Panc1 (cell line): ENCODE data around the gene MXD4. TPM values are rescaled to one million over a fixed set of nuclear protein-coding genes. Genes with fewer than 3 reads are reported as not detected.

Experiments
- ATAC-seq: fragments of 200-7000 bp; cut with Tn5 transposase; 2 replicates; pipeline ENCODE4 v1.9.1; 2020; ENCODE audit warnings: mild to moderate bottlenecking, moderate library complexity
- BruUV-seq: library from RNA; stranded (reverse); fragments of 400-500 nt; replicated peaks from 2 replicates; lab custom pipeline; 2021; lab: Mats Ljungman, UMichigan
- CTCF ChIA-PET: fragments of 300-600 bp; sonication (Branson Sonifier 250); formaldehyde crosslinking; loops from one replicate; lab custom pipeline; 2022; ENCODE audit warnings: antibody characterized with exemption; lab: Charles Lee
- POLR2A ChIA-PET: fragments of 300-600 bp; sonication (Branson Sonifier 250); formaldehyde crosslinking; loops from one replicate; lab custom pipeline; 2022; ENCODE audit warnings: antibody characterized with exemption; lab: Charles Lee
- DNase-seq: peaks from one replicate; pipeline ENCODE4 v3.0.0-alpha.2; 2010; ENCODE audit warnings: low read depth, low spot score
- H3K27ac ChIP-seq: 2 replicates; pipeline ENCODE4 v1.5.1; 2011; ENCODE audit warnings: mild to moderate bottlenecking, low read length, inconsistent platforms
- H3K27me3 ChIP-seq: fragments of 200-500 bp; sonication (Bioruptor generic); 2 replicates; pipeline ENCODE4 v1.6.0; 2014; ENCODE audit warnings: low read length, inconsistent platforms; ENCODE audit not compliant: control insufficient read depth, insufficient read depth
- H3K36me3 ChIP-seq: fragments of 200-500 bp; sonication (Bioruptor generic); 2 replicates; pipeline ENCODE4 v1.5.1; 2014; ENCODE audit warnings: inconsistent platforms, mild to moderate bottlenecking, low read length, moderate library complexity; ENCODE audit not compliant: control insufficient read depth, insufficient read depth
- H3K4me1 ChIP-seq: 2 replicates; pipeline ENCODE4 v1.5.1; 2011; ENCODE audit warnings: inconsistent platforms, mild to moderate bottlenecking, low read length, moderate library complexity; ENCODE audit not compliant: control insufficient read depth, insufficient read depth
- H3K4me3 ChIP-seq, 2 experiments: 2 replicates each; pipeline ENCODE4 v1.5.1; 2011 to 2012; ENCODE audit warnings: low read depth in 2 of 2, low read length in 2 of 2, mild to moderate bottlenecking in 2 of 2, inconsistent platforms in 1 of 2, moderate library complexity in 1 of 2
- H3K9me3 ChIP-seq: fragments of 200-500 bp; sonication (Bioruptor generic); 2 replicates; pipeline ENCODE4 v1.5.1; 2014; ENCODE audit warnings: low read depth, mild to moderate bottlenecking, inconsistent platforms, low read length, moderate library complexity; ENCODE audit not compliant: control insufficient read depth, insufficient read depth
- CTCF ChIP-seq: fragments of 450-650 bp; IDR thresholded peaks from 2 replicates; pipeline ENCODE4 v1.5.1; 2017; ENCODE audit warnings: mild to moderate bottlenecking
- POLR2AphosphoS5 ChIP-seq: IDR thresholded peaks from 2 replicates; pipeline ENCODE4 v1.6.1; 2012; ENCODE audit warnings: mild to moderate bottlenecking, low read depth, low read length, moderate library complexity
- REST ChIP-seq, 2 experiments: IDR thresholded peaks; 2 replicates each; pipeline ENCODE4 v1.6.1; 2011 to 2012; ENCODE audit warnings: low read depth in 2 of 2, control low read depth in 1 of 2, low read length in 1 of 2, mild to moderate bottlenecking in 1 of 2, moderate library complexity in 1 of 2; ENCODE audit not compliant: insufficient read depth in 1 of 2
- SIN3A ChIP-seq: IDR thresholded peaks from 2 replicates; pipeline ENCODE4 v1.6.1; 2012; ENCODE audit warnings: low read depth, mild to moderate bottlenecking, low read length, moderate library complexity, borderline replicate concordance; ENCODE audit not compliant: insufficient read depth
- TCF7L2 ChIP-seq: IDR thresholded peaks from 2 replicates; pipeline ENCODE4 v1.6.1; 2011; ENCODE audit warnings: mild to moderate bottlenecking, low read depth, low read length, inconsistent platforms
- in situ Hi-C: cut with HindIII; loops from 2 replicates; pipeline ENCODE4 v1.10.0; 2016; ENCODE audit warnings: low sequenced_read_pairs, low pct_unique_long_range_greater_than_20kb
- intact Hi-C: fragments of 100-400 bp; cut with micrococcal nuclease; formaldehyde crosslinking; loops from one replicate; pipeline ENCODE4 v1.10.0; 2022; ENCODE audit not compliant: unreplicated experiment
- total RNA-seq: library from RNA; stranded (reverse); gene quantifications from one replicate; pipeline ENCODE4 v1.2.1, GENCODE V29; 2021; ENCODE audit not compliant: unreplicated experiment

The MXD4 gene
- total RNA-seq, 1 experiment from 2014 or later: 32.7 TPM

GRCh38 chr4:2301806-2302205, 39.9 kb upstream of the MXD4 start:
- no peak for TF ChIP-seq TCF7L2
- TF ChIP-seq SIN3A: no peak
- no peak for TF ChIP-seq CTCF
- no peak for TF ChIP-seq REST (IDR thresholded peaks at IDR 0.05; ENCODE audit: insufficient read depth in 1 of 2, low read depth in 2 of 2, low read length in 1 of 2)
- TF ChIP-seq POLR2AphosphoS5: no peak
- in situ Hi-C loops (no loop called here), intact Hi-C loops (no loop called here)
- H3K36me3 ChIP-seq: no peaks in the 10 kb centered on the region
- ChIA-PET CTCF (interaction anchor here (0.7 kb wide), 1 partner anchor 255 kb away, joined by 7 read pairs; no protein-coding TSS in a partner anchor), POLR2A (no interaction called here)
- no peak overlapping the region for H3K4me3 ChIP-seq
- no peaks in the 10 kb centered on the region for H3K4me1 ChIP-seq
- no peaks in the 10 kb centered on the region for H3K9me3 ChIP-seq
- ATAC-seq (no peak), DNase-seq (no peak)
- H3K27ac ChIP-seq: no peak overlapping the region
- BruUV-seq: no TSS peak
- H3K27me3 ChIP-seq: no peaks in the 10 kb centered on the region

- H3K27ac ChIP-seq: no peak overlapping the region
- H3K4me1 ChIP-seq: no peaks in the 10 kb centered on the region
- DNase-seq: no peak
- H3K36me3 ChIP-seq: no peaks in the 10 kb centered on the region
- no peak for ATAC-seq
- intact Hi-C loops (no loop called here), in situ Hi-C loops (no loop called here)
- H3K9me3 ChIP-seq: no peaks in the 10 kb centered on the region
- POLR2A ChIA-PET: no interaction called here
- CTCF ChIA-PET: interaction anchor here (0.7 kb wide), 1 partner anchor 256 kb away, joined by 7 read pairs; no protein-coding TSS in a partner anchor
- BruUV-seq: no TSS peak
- H3K4me3 ChIP-seq: no peak overlapping the region
- no peaks in the 10 kb centered on the region for H3K27me3 ChIP-seq
- TF ChIP-seq POLR2AphosphoS5 (no peak), REST (IDR thresholded peaks at IDR 0.05; ENCODE audit: insufficient read depth in 1 of 2, low read depth in 2 of 2, low read length in 1 of 2) (no peak), CTCF (no peak), TCF7L2 (no peak), SIN3A (no peak)
Observed at GRCh38 chr4:2301225-2301642, 39.3 kb upstream of the MXD4 start.
